ENCODE data around the gene CLIC4.
"Not testable (repeated sequence)": the region's sequence is repeated elsewhere in the genome, so short reads cannot be mapped to it uniquely, and the experiment has no call there.

CLIC4 gene

GRCh38 chr1:24745711-24746413 is 615 bp downstream of the CLIC4 start:
- DNase-seq (ENCODE audit: low read depth) = no peak

- DNase-seq (ENCODE audit: low read depth) = no peak
Observed at GRCh38 chr1:24748191-24749121, 3.2 kb downstream of the CLIC4 start.

GRCh38 chr1:24749252-24749651 is 4.0 kb downstream of the CLIC4 start:
- no peak for DNase-seq (ENCODE audit: low read depth)

- DNase-seq (ENCODE audit: low read depth) = no peak
Observed at GRCh38 chr1:24749886-24750285, 4.6 kb downstream of the CLIC4 start.

- DNase-seq (ENCODE audit: low read depth) = no peak
Observed at GRCh38 chr1:24751833-24752232, 6.6 kb downstream of the CLIC4 start.

GRCh38 chr1:24752305-24752704 is 7.1 kb downstream of the CLIC4 start:
- DNase-seq (ENCODE audit: low read depth) = no peak

GRCh38 chr1:24754229-24754628 is 9.0 kb downstream of the CLIC4 start:
- no peak for DNase-seq (ENCODE audit: low read depth)

- DNase-seq (ENCODE audit: low read depth) = not testable (repeated sequence)
Observed at GRCh38 chr1:24755323-24755722, 10.1 kb downstream of the CLIC4 start.

GRCh38 chr1:24756395-24756794 is 11.1 kb downstream of the CLIC4 start:
- no peak for DNase-seq (ENCODE audit: low read depth)

GRCh38 chr1:24759492-24759891 is 14.2 kb downstream of the CLIC4 start:
- DNase-seq (ENCODE audit: low read depth) = no peak

GRCh38 chr1:24761582-24761981 is 16.3 kb downstream of the CLIC4 start:
- no peak for DNase-seq (ENCODE audit: low read depth)

- DNase-seq (ENCODE audit: low read depth) = no peak
Observed at GRCh38 chr1:24762133-24762676, 17.0 kb downstream of the CLIC4 start.

- no peak for DNase-seq (ENCODE audit: low read depth)
Observed at GRCh38 chr1:24763671-24764070, 18.4 kb downstream of the CLIC4 start.

- no peak for DNase-seq (ENCODE audit: low read depth)
Observed at GRCh38 chr1:24764439-24764838, 19.2 kb downstream of the CLIC4 start.

GRCh38 chr1:24764848-24765247 is 19.6 kb downstream of the CLIC4 start:
- no peak for DNase-seq (ENCODE audit: low read depth)

- DNase-seq (ENCODE audit: low read depth) = no peak
Observed at GRCh38 chr1:24765308-24765988, 20.2 kb downstream of the CLIC4 start.

- DNase-seq (ENCODE audit: low read depth) = no peak
Observed at GRCh38 chr1:24767351-24767750, 22.1 kb downstream of the CLIC4 start.

GRCh38 chr1:24768873-24769605 is 23.8 kb downstream of the CLIC4 start:
- no peak for DNase-seq (ENCODE audit: low read depth)

- DNase-seq (ENCODE audit: low read depth) = no peak
Observed at GRCh38 chr1:24769656-24770651, 24.7 kb downstream of the CLIC4 start.

GRCh38 chr1:24770881-24771280 is 25.6 kb downstream of the CLIC4 start:
- no peak for DNase-seq (ENCODE audit: low read depth)

Measured in activated T-cell treated with anti-CD3 and anti-CD28 coated beads for 1 hour (primary cell).